ENCODE data around the gene RGS11. TPM values are rescaled to one million over a fixed set of nuclear protein-coding genes. Genes with fewer than 3 reads are reported as not detected.

Gene RGS11
- total RNA-seq (2022) (0.85 and 1.7 TPM in 2 replicates), Bru-seq, nascent RNA (percentile 17 among the genes with signal in this experiment), BruChase-seq, experiment 1, labeled RNA remaining after a 6-hour chase (percentile 15 among the genes with signal in this experiment), BruChase-seq, experiment 2, labeled RNA remaining after a 2-hour chase (percentile 15 among the genes with signal in this experiment)
- long read RNA-seq, result 0 reads

DNA sequence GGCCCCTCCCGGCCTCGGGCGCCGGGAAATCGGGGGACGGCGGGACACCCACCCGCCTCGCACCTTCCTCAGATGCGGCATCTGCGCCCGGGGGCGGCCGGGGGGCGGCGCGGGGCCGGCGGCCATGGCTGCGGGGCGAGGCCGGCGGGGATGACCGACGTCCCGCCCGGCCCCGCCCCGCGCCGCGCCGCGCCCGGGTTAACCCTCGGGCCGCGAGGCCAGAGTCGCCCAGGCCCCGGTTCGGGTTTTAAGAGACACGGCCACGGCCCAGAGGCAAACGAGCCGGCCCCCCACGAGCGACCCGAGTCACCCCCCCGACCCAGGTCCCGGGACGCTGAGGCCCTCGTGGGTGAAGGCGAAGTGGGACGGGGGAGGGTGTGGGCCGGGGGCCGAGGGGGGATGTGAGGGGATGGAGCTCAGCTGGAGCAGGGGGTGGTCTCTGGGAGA lies at the start of gene RGS11:
RGS11 (minus strand) TSS at position 159 of the 447 bp plus-strand sequence; CDS start at position 126, 33 bp downstream.
- BruUV-seq (replicated peaks), result no TSS peak
- Mint-ChIP-seq H3K4me1 (ENCODE audit: low read depth, unreplicated experiment) (peaks cover 9% of the 10 kb centered on the region), H3K27ac (ENCODE audit: unreplicated experiment) (no peak within 1 kb of the TSS), H3K36me3 (ENCODE audit: insufficient read depth, unreplicated experiment) (peaks cover 4% of the 10 kb centered on the region), H3K9me3 (ENCODE audit: low read depth, unreplicated experiment) (no peaks in the 10 kb centered on the region), H3K27me3 (ENCODE audit: unreplicated experiment) (peaks cover 35% of the 10 kb centered on the region), H3K4me3 (ENCODE audit: low read depth, unreplicated experiment) (peak within 1 kb of the TSS; percentile 58)
- intact Hi-C loops (cut with micrococcal nuclease; ENCODE audit: unreplicated experiment), result no loop called here
- CTCF ChIA-PET, result interaction anchor here (0.6 kb wide), 1 partner anchor 11 kb away, joined by 3 read pairs; no protein-coding TSS in a partner anchor
- no peak for DNase-seq
- TF ChIP-seq, protein P1, sequence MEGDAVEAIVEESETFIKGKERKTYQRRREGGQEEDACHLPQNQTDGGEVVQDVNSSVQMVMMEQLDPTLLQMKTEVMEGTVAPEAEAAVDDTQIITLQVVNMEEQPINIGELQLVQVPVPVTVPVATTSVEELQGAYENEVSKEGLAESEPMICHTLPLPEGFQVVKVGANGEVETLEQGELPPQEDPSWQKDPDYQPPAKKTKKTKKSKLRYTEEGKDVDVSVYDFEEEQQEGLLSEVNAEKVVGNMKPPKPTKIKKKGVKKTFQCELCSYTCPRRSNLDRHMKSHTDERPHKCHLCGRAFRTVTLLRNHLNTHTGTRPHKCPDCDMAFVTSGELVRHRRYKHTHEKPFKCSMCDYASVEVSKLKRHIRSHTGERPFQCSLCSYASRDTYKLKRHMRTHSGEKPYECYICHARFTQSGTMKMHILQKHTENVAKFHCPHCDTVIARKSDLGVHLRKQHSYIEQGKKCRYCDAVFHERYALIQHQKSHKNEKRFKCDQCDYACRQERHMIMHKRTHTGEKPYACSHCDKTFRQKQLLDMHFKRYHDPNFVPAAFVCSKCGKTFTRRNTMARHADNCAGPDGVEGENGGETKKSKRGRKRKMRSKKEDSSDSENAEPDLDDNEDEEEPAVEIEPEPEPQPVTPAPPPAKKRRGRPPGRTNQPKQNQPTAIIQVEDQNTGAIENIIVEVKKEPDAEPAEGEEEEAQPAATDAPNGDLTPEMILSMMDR (IDR thresholded peaks at IDR 0.05; ENCODE audit: unreplicated experiment), result no peak

- TF ChIP-seq, protein P1 (IDR thresholded peaks at IDR 0.05; ENCODE audit: unreplicated experiment), result no peak
- Mint-ChIP-seq H3K27ac (ENCODE audit: unreplicated experiment) (peak overlapping the region; percentile 23), H3K9me3 (ENCODE audit: low read depth, unreplicated experiment) (no peaks in the 10 kb centered on the region), H3K4me3 (ENCODE audit: low read depth, unreplicated experiment) (no peak overlapping the region), H3K27me3 (ENCODE audit: unreplicated experiment) (no peaks in the 10 kb centered on the region), H3K4me1 (ENCODE audit: low read depth, unreplicated experiment) (peaks cover 24% of the 10 kb centered on the region), H3K36me3 (ENCODE audit: insufficient read depth, unreplicated experiment) (peaks cover 37% of the 10 kb centered on the region)
- intact Hi-C loops (cut with micrococcal nuclease; ENCODE audit: unreplicated experiment), result no loop called here
- DNase-seq, result no peak
- CTCF ChIA-PET, result interaction anchor here (0.5 to 0.6 kb wide), 2 partner anchors 15 to 91 kb away, joined by 3 to 4 read pairs; no protein-coding TSS in a partner anchor
- no TSS peak for BruUV-seq (replicated peaks)
These were observed 48.9 kb upstream of the RGS11 start for GRCh38 chr16:324451-325334.

GRCh38 chr16:324201-324450 lies 48.4 kb upstream of the RGS11 start:
- Mint-ChIP-seq H3K4me1 (ENCODE audit: low read depth, unreplicated experiment) (peaks cover 28% of the 10 kb centered on the region), H3K4me3 (ENCODE audit: low read depth, unreplicated experiment) (no peak overlapping the region), H3K36me3 (ENCODE audit: insufficient read depth, unreplicated experiment) (peaks cover 37% of the 10 kb centered on the region), H3K27me3 (ENCODE audit: unreplicated experiment) (no peaks in the 10 kb centered on the region), H3K9me3 (ENCODE audit: low read depth, unreplicated experiment) (no peaks in the 10 kb centered on the region), H3K27ac (ENCODE audit: unreplicated experiment) (peak overlapping the region; percentile 23)
- DNase-seq, result no peak
- CTCF ChIA-PET, result interaction anchor here (0.6 kb wide), 1 partner anchor 15 kb away, joined by 3 read pairs; no protein-coding TSS in a partner anchor
- TF ChIP-seq, protein P1 (IDR thresholded peaks at IDR 0.05; ENCODE audit: unreplicated experiment), result no peak
- BruUV-seq (replicated peaks), result no TSS peak
- intact Hi-C loops (cut with micrococcal nuclease; ENCODE audit: unreplicated experiment), result no loop called here

DNA sequence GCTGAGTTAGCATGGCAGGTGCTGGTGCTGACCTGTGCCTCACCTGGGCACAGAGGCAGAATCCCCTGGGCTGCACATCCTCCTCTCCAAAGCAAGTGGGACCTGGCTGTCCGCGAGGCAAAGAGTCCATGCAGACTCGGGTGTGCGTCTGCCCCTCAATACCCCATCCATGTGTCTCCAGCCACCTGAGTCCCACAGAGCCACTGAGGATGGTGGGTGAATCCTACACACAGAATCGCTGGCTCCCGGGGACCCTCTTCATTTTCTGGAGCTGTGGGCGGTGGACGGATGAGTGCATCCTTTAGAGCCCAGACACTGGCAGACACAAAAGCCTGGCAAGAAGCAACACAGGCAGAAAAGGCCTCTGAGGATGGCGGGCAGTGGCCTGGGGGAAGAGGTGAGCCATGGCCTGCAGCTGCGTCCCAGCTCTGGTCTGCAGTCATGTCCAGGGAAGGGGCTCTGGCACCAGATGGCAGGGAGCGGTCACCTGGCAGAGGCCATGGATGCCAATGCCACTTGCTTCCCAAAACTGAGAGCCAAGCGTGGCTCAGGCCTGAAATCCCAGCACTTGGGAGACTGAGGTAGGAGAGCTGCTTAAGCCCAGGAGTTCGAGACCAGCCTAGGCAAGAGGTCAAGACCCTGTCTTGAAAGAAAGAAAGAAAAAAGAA lies 46.9 kb upstream of the RGS11 start:
- Mint-ChIP-seq H3K4me3 (ENCODE audit: low read depth, unreplicated experiment) (no peak overlapping the region), H3K27me3 (ENCODE audit: unreplicated experiment) (no peaks in the 10 kb centered on the region), H3K36me3 (ENCODE audit: insufficient read depth, unreplicated experiment) (peaks cover 44% of the 10 kb centered on the region), H3K4me1 (ENCODE audit: low read depth, unreplicated experiment) (peaks cover 28% of the 10 kb centered on the region), H3K27ac (ENCODE audit: unreplicated experiment) (no peak overlapping the region), H3K9me3 (ENCODE audit: low read depth, unreplicated experiment) (no peaks in the 10 kb centered on the region)
- CTCF ChIA-PET, result interaction anchor here (0.6 kb wide), 1 partner anchor 123 kb away, joined by 4 read pairs; no protein-coding TSS in a partner anchor
- no peak for DNase-seq
- BruUV-seq (replicated peaks), result no TSS peak
- TF ChIP-seq, protein P1 (IDR thresholded peaks at IDR 0.05; ENCODE audit: unreplicated experiment), result no peak
- intact Hi-C loops (cut with micrococcal nuclease; ENCODE audit: unreplicated experiment), result no loop called here
